COLO668 (cell line): ENCODE measurements around the gene FOXN1.
A peak's percentile ranks its signal among the peaks of the same experiment; 100 is the strongest.

Experiments used
- DNase-seq: peaks from one replicate; lab custom pipeline; 2025; ENCODE audit not compliant: unreplicated experiment; lab: John Stamatoyannopoulos, UW

Gene FOXN1

GRCh38 chr17:28545787-28546415, 39.8 kb downstream of the FOXN1 start:
- no peak for DNase-seq

- no peak for DNase-seq
These were observed 41.0 kb downstream of the FOXN1 start for GRCh38 chr17:28547096-28547622.

GRCh38 chr17:28547623-28548416, 41.7 kb downstream of the FOXN1 start:
- peak; percentile 54 for DNase-seq

- no peak for DNase-seq
These were observed 42.4 kb downstream of the FOXN1 start for GRCh38 chr17:28548417-28549130.

GRCh38 chr17:28549236-28550132, 43.3 kb downstream of the FOXN1 start:
- no peak for DNase-seq

- no peak for DNase-seq
These were observed 44.7 kb downstream of the FOXN1 start for GRCh38 chr17:28550858-28551257.

- DNase-seq, result peak; percentile 8
These were observed 45.5 kb downstream of the FOXN1 start for GRCh38 chr17:28551421-28552175.

GRCh38 chr17:28552176-28552999, 46.2 kb downstream of the FOXN1 start, which contains the start of gene UNC119:
UNC119 (minus strand) TSS chr17:28552624; CDS start chr17:28552557, 67 bp downstream.
- peak; percentile 84 for DNase-seq

- DNase-seq, result no peak
These were observed 46.9 kb downstream of the FOXN1 start for GRCh38 chr17:28553000-28553505.

GRCh38 chr17:28554565-28554964, 48.4 kb downstream of the FOXN1 start:
- no peak for DNase-seq

- DNase-seq, result no peak
These were observed 48.9 kb downstream of the FOXN1 start for GRCh38 chr17:28555022-28555421.

- no peak for DNase-seq
These were observed 57.3 kb downstream of the FOXN1 start for GRCh38 chr17:28563475-28563874.

- DNase-seq, result no peak
These were observed 61.5 kb downstream of the FOXN1 start for GRCh38 chr17:28567604-28568003.

GRCh38 chr17:28569446-28569845, 63.3 kb downstream of the FOXN1 start:
- no peak for DNase-seq

GRCh38 chr17:28570716-28571360, 64.7 kb downstream of the FOXN1 start:
- DNase-seq, result peak; percentile 42

GRCh38 chr17:28571361-28572122, 65.4 kb downstream of the FOXN1 start, which contains the start of gene PIGS:
PIGS (minus strand) TSS chr17:28571524; CDS start chr17:28571496, 28 bp downstream.
- DNase-seq, result peak; percentile 90

GRCh38 chr17:28572259-28573039, 66.3 kb downstream of the FOXN1 start:
- DNase-seq, result no peak
